GM18505 (cell line): Measurements from ENCODE around the gene MINK1.
"Not testable (repeated sequence)": the region's sequence is repeated elsewhere in the genome, so short reads cannot be mapped to it uniquely, and the experiment has no call there.

Experiments
- ATAC-seq: cut with Tn5 transposase; IDR thresholded peaks from one replicate; pipeline ENCODE4 v1.9.1; 2021; ENCODE audit not compliant: unreplicated experiment
- POLR2A ChIP-seq: IDR thresholded peaks from 4 replicates; pipeline ENCODE4 v1.6.1; 2011; ENCODE audit warnings: borderline replicate concordance; ENCODE audit not compliant: insufficient read depth, insufficient read length; ENCODE audit errors: extremely low read depth

Gene MINK1

DNA sequence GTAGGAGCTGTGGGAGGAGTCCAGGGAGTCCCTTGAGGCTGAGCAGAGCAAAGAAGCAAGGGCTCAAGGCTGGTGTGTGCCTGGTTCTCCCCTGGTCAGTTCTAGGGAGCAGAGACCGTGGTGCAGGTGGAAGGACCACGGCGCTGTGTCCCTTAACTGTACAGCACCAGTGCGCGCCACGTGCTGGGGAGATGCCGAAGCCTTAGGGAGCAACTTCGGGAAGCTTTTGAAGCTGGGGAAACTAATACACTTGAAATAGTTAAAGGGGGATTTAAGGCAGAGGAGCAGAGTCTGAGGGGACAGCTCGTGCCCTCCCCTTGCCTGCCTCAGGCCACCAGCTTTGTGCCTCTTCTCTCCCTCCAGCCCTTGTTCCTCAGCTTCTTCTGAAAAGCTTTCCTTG is 27.5 kb downstream of the MINK1 start:
- TF ChIP-seq POLR2A: no peak
- ATAC-seq: no peak

DNA sequence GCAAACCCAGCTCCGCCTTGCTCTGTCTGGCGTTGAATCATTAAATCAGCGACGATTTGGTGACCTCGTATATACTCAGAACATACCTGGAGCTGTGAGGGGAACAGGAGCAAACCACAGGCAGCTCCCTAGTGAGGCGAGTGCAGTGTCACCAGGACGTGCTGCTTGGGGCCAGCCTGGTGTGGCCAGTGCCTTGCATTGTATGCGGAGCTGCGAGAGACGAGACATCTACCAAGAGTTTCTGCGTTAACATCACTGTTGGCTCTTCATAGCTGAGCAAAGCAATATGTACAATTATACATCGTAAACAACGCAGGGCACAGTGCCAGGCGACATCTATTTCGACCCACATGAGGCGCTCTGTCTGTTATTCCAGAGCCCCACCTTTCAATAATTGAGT is 27.9 kb downstream of the MINK1 start:
- no peak for ATAC-seq
- TF ChIP-seq POLR2A: no peak

DNA sequence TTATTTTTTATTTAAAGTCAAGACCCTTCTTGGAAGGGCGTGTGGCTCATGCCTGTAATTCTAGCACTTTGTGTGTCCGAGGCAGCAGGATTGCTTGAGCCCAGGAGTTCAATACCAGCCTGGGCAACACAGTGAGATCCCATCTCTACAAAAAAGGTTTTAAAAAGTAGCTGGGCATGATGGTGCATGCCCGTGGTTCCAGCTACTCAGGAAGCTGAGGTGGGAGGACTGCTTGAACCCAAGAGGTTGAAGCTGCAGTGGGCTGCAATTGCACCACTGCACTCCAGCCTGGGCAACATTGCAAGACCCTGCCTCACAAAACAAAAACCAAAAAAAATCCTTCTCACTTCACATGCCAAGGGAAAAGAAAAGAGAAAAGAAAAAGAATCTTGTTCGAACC is 29.6 kb downstream of the MINK1 start:
- TF ChIP-seq POLR2A: no peak
- no peak for ATAC-seq

DNA sequence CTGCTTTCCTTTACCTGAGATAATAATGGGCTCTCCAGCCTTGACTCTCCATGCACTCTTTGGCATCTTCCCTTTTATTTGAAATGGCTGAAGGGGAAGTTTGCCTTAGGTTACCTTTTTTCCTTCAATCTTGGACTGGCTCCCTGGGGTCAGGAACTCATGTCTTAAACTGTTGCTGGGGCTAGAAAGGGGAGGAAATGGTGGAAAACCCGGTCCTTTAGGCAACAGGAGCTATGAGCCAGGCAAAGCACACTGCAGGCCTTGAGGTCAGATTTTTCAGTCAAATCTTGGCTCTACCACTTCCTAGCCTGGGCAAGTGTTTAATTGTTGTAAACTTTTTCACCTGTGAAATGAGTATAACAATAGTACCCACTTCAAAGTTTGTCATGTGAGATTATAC is 30.2 kb downstream of the MINK1 start:
- ATAC-seq: no peak
- no peak for TF ChIP-seq POLR2A

DNA sequence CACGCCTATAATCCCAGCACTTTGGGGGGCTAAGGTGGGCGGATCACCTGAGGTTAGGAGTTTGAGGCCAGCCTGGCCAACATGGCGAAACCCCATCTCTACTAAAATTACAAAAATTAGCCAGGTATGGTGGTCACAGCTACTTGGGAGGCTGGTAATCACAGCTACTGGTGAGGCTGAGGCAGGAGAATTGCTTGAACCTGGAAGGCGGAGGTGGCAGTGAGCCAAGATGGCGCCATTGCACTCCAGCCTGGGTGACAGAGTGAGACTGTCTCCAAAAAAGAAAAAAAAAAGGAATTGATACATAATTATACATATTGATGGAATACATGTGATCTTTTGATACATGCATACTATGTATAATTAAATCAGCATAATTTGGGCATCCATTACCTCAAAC is 34.4 kb downstream of the MINK1 start:
- ATAC-seq: not testable (repeated sequence)

DNA sequence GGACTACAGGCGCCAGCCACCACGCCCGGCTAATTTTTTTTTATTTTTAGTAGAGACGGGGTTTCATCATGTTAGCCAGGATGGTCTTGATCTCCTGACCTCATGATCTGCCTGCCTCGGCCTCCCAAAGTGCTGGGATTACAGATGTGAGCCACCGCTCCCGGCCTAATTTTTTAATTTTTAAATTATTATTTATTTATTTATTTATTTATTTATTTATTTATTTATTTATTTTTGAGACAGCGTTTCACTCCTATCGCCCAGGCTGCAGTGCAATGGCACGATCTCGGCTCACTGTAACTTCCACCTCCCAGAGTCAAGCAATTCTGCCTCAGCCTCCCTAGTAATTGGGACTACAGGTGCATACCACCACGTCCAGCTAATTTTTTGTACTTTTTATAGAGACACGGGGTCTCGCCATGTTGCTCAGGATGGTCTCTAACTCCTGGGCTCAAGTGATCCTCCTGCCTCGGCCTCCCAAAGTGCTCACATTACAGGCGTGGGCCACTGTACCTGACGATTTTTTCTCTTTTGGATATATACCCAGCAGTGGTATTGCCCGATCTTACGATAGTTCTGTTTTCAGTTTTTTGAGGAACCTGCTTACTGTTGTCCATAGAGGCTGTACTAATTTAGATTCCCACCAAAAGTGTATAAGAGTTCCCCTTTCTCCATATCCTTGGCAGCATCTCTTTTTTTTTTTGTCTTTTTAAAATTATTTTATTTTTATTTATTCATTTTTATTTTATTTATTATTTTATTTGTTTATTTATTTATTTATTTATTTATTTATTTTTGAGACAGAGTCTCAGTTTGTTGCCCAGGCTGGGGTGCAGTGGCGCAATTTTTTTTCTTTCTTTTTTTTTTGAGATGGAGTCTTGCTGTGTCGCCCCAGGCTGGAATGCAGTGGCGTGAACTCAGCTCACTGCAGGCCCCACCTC is 36.2 kb downstream of the MINK1 start:
- ATAC-seq: not testable (repeated sequence)

DNA sequence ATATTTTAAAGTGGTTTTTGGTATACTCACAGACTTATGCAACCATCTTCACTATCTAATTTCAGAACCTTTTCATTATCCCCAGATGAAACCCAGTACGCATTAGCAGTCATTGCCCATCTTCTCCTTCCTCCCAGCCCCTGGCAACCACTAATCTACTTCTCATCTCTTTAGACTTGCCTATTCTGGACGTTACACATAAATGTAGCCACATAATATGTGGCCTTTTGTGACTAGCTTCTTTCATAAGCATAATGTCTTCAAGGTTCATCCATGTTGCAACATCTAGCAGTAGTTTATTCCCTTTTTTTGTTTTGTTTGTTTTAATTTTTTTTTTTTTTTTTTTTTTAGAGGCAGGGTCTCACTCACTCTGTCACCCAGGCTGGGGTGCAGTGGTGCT is 37.7 kb downstream of the MINK1 start:
- no peak for TF ChIP-seq POLR2A
- ATAC-seq: no peak

DNA sequence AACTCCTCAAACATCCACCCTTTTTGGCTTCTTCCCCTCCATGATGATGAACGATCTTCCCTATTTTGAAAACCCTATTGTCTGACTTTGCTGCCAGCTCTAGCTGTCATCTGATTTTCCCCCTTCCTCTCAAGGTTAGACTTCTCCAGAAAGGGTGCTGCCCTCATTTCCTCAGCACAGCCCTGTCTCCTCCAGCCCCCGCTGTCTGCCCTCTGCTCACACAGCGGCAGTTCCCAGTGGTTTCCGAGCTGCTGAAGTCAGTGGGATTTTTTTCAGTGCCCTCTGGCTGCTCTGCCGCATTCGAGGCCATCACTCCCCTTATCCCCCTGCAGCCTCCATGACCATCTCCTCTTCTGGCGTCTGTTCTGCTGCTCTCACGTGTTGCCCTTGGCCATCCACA is 39.6 kb downstream of the MINK1 start:
- no peak for ATAC-seq
- TF ChIP-seq POLR2A: no peak

DNA sequence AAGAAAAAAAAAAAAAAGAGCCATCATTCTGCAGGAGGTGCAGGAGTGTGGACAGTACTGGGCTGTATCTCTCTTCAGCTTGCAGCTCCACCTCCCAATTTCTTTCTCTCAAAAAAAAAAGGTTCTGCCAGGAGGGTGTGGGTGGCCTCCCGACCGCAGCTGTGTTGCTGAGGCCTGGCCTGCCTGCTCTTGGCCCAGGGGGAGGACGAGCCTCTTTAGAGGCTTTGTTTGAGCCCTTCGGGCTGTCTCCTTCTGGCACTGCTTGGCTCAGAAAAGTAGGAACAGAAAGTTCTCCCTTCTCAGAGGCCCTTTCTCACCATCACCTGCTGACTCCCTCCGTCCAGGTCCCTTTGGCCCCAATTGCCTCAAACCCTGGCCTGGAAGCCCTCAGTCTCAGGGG is 43.9 kb downstream of the MINK1 start:
- TF ChIP-seq POLR2A: no peak
- no peak for ATAC-seq

DNA sequence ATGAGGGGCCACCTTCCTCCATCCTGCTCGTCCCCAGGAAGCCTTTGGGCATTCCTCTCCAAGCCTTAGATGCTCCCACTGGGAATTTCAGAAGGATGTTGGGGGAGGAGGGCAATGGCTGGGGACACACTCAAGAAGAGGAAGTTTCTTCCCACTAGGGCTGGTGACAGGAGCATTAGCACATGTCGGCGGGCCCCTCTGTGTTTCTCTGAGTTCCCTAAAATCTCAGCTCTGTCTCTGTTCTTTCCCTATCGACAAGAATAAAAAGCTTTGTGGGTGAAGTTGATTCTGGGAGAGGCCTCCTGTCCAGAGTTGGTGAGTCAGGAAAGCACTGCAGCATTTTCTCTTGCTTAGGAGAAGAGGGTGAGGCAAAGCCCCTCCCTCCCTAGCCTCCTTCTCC is 46.5 kb downstream of the MINK1 start:
- ATAC-seq: no peak
- no peak for TF ChIP-seq POLR2A

DNA sequence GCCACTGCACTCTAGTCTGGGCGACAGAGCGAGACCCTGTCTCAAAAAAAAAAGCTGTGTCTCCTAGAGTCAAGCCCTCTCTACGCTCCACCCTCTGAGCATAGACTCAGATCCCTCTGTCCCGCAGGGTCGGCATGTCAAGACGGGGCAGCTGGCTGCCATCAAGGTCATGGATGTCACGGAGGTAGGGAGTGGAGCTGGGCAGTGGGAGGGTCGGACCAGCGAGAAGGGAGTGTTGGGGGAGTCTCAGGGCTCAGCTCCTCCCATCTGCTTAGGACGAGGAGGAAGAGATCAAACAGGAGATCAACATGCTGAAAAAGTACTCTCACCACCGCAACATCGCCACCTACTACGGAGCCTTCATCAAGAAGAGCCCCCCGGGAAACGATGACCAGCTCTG is 47.7 kb downstream of the MINK1 start:
- ATAC-seq: no peak
- TF ChIP-seq POLR2A: no peak

DNA sequence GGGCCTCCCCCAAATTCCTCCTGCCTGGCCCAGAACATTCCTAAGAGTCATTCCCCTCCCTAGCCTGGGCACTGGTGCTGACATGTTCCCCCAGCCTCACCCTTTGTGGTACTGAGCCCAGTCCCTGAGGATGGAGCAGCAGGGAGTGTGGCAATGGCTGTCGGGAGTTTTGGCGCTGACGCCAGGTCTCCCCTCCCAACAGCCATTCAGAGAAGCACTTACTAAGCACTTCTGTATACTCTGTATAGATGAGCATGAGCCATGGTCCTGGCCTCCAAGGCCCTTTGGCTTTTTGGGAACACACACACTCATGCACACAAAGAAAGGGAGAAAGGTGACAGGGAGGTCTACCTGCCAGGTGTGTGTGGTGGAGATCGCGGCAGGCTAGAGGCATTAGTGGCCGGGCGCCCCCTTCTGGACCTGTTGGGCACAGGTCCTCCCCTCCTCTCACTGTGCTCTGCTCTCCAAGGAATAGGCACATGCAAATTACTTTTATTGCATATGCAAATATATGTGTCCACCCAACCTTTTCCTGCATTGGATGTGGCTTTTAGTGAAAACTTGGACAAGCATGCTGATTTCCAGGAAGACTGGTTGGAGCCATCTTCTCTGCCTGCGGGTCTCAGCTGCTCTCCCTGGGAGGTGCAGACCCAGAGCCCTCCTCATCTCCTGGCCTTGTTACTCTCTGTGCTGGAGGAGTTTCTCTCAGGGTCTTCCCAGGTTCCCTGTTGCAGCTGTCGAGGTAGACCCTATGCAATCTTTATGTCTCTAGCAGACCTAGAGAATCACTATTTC is 48.8 kb downstream of the MINK1 start:
- ATAC-seq: no peak
- TF ChIP-seq POLR2A: no peak

DNA sequence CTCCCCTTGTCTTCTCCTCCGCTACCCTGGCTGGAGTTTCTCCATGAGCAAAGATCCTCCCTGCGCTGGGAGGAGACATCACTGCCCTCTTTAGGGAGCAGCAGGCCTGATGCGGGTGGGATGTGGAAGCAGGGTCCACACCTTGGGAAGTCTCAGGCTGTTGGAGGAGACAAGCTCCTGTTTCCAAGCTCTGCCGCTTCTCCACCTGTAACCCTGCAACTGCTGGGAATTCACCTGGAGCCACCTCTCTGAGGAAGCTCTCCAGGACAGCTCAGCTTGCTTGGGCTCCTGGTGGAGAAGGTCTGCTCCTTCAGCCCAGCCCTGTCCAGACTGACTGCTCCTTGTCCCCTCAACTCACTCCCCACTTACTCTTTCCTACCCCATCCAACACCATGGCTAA is 51.3 kb downstream of the MINK1 start:
- ATAC-seq: no peak

DNA sequence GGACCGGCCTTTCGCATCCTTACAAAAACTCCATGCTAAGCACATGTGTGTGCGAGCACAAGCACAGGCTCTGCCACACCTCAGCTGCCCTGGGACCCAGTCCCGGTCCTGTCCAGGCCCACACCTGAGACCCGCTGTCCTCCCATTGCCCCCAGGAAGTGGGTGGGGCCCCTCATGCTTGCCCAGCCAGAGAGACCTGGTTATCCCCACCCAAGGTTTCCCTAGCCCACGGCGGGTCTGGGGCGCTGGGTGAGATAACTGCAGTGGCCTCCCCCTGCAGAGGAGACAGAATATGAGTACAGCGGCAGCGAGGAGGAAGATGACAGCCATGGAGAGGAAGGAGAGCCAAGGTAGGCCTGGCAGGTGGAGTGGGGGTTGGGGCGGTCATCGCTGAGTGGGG is 53.7 kb downstream of the MINK1 start:
- ATAC-seq: no peak
- TF ChIP-seq POLR2A: no peak

More for the DNA sequence above, 51.3 kb downstream of the MINK1 start:
- no peak for TF ChIP-seq POLR2A
